Muscle of back (tissue), 11 donors: Measurements from ENCODE around the gene CEP164. TPM values are rescaled to one million over a fixed set of nuclear protein-coding genes. Genes with fewer than 3 reads are reported as not detected.

Experiments
- DNase-seq, 3 donors: peaks; one replicate each; pipeline versions ENCODE4 v3.0.0 to v3.0.0-alpha.2; 2013
- polyA plus RNA-seq, 10 donors: library from polyadenylated mRNA; unstranded; fragments of 120-200 nt; gene quantifications; one replicate each; pipeline ENCODE4 v1.2.1, GENCODE V29; 2013; ENCODE audit not compliant: insufficient read length in 10 of 10

The CEP164 gene
- polyA plus RNA-seq, 10 donors: 9.5 to 18.6 (median 13.3) TPM

DNA sequence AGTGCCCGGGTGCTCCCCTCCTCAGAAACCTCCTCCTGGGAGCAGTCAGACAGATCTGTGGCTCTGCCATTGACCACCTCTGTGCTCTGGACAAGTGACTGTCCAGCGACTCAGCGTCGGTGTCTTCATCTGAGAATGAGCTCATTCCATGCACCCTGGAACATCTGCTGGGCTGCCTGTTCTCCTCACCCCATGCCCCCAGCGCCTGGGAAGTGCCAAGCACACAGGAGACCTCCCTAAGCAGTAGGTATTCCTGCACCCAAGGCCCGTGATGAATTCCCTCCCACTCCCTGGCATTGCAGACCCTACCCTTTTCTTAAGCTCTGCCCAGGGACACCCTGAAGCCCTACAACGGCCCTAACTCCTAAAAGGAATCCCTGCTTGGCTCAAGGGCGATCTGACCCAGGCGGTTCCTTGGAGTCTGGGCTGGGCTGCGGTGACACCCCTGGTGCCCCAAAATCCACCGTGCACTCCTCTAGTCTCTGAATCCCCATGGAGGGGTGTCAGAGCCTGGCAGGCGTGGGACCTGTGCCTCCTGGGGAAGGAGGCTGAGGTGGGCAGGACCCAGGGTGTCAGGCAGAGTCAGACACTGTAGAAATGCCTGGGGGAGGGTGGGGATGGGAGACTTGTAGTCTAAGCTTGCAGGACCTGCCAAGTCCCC lies 92.0 kb downstream of the CEP164 start:
- no peak for DNase-seq

DNA sequence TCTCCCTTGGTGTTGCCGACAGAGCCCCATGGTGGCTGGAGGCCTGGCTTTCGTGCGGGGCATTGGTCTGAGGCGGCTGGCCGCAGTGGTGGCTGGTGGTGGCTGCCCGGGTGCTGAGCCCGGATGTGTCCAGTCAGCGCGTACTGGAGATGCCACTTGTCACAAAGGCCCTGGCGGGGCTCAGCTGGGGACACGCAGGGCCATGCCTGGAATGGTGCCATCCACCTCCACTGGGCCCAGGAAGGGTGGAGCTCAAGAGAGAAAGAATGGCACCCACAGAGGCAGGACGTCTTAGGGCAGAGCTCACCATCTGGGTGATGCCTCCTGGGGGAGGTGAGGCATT lies 92.5 kb downstream of the CEP164 start:
- DNase-seq: no peak

DNA sequence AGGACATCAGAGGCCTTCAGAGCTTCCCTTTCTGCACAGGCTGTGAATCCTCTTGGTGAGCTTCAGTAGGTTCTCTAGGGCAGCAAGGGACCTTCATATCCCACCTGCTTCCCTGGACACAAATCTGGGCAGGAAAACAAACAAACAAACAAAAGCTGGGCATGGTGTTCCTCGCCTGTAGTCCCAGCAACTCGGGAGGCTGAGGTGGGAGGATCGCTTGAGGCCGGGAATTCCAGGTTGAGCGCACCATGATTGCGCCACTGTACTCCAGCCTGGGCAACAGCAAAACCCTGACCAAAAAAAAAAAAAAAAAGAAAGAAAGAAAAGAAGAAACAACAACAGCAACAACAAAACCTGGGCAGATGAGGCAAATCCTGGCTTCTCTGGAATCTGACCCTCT lies 92.9 kb downstream of the CEP164 start:
- no peak for DNase-seq

DNA sequence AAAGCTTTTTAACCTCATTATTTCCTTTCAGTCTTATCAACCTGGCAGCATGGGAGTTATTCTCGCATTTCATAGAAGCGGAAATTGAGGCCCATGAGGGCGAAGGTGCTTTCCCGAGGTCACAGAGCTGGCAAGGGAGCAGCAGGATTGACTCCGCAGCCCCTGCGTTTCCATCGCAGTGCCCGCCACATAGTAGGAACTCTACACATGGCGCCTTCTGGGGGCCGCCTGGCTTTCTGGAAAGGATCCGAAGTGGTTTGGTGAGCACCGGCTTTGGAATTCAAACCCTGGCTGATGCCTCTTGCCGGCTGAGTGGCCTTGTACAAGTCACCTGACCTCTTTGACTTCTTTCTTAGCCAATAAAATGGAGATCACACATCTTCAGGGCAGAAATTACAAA lies 93.4 kb downstream of the CEP164 start:
- no peak for DNase-seq

DNA sequence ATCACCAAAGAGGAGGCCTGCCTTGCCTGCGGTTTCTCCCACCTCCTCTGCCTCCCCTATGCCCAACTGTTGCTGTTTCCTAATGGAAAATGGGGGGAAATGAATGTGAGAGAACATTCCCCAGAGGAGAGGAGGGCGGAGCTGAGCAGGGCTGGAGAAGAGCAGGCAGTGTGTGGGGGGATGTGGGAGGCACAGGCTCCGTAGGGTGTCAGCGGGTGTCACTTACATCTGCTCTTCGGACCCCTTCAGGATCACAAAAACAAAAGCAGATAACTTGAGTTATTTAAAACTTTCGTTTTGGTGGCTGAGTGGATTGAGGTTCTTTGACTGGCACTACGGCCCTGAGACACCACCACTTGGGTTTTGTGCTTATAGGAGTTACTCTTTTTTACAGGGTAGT lies 93.8 kb downstream of the CEP164 start:
- DNase-seq: no peak

DNA sequence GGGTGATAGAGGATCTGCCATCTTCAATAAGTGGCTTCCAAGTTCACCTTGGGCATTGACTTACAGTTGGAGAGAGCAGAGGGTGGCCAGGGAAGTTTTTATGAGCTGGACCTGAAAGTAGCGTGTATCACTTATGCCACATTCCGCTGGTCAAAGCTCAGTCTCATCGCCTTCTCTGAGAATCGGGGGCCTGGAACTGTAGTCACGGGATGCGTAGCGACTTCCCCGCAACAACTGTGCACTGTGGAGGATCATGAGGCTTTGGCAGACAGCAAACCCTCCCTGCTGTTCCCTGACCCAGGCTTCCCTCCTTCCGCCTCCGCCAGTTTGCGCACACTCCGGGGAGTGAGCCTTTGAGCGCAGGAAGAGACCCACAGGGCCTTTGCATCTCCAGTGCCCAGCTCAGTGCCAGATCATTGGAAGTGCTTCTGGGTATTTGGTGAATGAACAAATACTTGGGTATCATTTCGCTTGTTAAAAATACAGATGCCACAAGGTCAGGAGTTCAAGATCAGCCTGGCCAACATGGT lies 95.5 kb downstream of the CEP164 start:
- no peak for DNase-seq

DNA sequence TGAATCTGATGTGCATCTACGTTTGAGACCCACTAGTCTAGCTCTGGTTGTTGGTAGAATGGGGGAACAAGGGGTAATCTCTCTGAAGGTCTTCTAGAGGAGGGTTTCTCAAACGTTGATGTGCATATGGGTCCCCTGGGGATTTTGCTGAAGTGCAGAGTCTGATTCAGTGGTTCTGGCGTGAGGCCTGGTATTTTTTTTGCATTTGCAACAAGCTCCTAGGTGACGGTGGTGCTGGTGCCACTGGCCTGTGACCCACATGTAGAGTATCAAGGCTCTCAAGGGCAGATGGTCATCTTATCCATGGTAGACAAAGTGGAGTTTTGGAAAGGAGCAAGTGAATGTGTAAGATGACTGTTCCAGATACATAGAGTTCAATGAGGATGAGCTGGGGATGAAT lies 97.1 kb downstream of the CEP164 start:
- DNase-seq: no peak

DNA sequence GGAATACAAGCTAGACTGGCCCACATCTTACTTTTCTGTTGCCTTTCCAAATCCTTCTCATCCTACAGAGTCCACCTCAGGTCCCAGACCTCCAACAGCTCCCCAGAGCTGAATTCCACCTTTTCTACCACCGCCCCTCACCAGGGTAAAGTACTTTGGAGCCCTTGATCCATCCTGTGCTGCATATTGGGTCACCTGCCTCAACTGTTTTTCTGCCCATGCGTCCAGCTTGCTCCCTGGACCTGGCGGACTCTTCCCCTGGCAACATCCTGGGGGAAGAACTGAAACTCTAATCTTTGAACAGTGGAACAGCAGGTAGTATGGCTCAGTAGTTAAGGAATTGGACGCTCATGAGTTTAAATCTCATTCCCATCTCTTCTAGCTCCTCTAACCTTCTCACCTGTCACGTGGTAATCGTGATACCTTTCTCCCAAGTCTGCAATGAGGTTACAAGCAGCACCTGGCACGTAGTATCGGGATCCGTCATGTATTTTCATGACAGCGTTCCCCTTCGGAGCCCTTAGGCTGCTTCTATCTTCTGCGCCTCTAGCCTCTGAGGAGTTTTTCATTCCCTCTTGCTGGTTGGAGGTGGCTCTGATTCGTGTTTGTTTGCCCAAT lies 98.1 kb downstream of the CEP164 start:
- DNase-seq: no peak

DNA sequence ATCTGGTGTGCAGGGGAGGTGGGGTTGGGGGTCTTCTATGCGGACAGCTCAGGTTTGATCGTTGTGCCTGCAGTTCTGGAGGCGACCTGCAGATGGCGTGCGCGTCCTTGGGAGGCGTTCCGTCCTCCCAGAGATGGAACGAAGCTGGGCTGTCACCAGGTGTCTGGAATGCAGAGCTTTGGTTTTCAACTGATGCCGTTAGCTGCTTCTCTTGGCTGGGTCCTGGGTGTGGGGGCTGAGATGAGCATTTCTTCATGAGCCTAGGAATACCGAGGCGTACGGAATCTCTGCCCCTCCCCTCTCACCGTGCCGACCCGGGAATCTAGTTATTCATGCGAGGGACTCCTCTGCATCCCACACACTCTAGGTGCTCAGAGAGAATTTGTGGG lies 98.6 kb downstream of the CEP164 start:
- peak; percentile 29 to 73 (median 59) for DNase-seq

DNA sequence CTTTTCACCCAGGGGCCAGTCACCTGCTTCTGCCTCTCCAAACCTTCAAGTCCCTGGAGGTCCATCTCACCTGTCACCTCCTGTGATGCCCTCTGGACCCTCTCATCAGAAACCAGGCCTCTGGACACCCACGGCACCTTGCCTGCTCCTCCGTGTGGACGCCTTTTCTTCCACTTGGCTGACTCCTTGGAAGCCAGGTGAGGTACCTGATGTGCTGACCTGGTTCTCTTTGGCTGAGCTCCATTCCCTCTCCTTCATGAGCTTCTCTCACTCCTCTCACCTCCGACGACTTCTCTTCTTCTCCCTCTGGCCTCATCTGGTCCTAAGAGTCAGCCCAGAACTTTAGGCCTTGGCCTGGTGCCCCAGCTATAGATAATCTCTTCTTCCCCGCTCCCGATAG lies 99.3 kb downstream of the CEP164 start:
- DNase-seq: no peak

DNA sequence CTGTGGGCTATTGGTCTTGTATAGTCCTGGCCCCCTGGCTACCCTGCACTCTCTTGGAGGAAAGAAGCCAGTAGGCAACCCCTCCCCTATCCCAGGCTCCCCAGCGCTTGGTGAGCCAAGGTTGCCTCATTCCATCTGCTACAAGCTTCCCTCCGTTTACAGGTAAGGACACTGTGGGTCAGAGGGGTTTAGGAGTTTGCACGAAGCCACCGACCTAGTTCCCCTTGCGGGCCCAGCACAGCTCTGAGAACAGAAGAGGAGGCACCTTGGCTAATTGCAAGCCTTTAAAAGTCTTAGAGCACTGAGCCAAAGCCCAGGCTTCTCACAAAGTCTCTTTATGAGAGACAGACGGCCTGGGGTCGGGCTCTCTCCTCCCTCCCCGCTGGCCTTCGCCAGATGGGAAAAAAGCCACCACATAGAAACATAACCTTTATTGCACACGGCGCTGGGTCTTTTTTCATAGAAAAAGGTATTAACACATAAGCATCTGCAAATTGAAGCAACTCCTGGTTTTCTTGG lies 99.8 kb downstream of the CEP164 start:
- DNase-seq: no peak

DNA sequence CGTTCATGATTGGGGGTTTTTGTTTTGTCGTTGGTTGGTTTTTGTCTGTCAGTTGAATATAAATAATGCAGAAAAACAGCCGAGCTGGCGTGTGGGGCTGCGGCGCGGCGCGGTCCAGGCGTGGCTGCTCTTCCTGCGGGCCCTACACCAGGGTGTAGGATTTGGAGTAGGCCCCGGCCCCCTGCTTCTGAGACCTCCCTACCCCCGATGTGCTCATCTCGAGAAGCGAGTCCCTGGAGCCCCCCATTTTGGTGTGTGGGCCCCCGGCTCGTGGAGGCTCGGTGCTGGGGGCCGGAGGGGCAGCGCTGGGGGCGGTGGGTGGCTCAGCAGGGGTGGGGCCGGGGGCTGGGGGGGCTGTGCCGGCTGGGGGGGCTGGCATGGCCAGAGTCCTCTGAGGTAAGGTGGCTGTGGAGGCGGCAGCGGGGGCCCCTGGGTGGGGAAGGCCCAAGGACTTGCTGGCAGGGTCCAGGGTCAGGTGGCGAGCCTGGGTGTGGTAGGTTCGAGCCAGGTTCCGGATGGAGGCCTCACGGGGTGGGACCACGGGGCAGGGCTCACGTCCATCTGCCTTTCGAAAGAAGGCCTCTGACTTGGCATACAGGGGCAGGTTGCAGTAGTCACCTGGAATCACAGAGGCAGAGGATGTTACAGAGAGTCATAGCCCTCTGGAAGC lies 100.7 kb downstream of the CEP164 start:
- DNase-seq: no peak

DNA sequence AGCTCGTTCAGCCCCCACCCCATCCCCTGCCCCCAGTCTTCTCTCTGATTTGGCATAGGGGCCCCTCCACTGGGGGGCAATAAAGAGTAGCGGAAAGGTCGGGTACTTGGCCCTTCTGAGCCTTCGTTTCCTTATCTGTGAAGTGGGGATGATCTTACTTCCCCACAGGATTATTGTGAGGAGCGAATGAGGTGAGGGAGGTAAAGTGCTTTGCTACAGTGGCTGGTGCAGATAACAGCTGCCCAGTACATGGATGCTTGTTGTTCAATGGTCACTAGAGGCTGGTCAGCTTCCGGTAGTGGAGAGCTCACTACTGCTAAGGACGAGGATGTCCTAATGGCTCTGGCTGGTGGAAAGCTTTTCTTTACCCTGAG lies 101.2 kb downstream of the CEP164 start:
- DNase-seq: no peak

DNA sequence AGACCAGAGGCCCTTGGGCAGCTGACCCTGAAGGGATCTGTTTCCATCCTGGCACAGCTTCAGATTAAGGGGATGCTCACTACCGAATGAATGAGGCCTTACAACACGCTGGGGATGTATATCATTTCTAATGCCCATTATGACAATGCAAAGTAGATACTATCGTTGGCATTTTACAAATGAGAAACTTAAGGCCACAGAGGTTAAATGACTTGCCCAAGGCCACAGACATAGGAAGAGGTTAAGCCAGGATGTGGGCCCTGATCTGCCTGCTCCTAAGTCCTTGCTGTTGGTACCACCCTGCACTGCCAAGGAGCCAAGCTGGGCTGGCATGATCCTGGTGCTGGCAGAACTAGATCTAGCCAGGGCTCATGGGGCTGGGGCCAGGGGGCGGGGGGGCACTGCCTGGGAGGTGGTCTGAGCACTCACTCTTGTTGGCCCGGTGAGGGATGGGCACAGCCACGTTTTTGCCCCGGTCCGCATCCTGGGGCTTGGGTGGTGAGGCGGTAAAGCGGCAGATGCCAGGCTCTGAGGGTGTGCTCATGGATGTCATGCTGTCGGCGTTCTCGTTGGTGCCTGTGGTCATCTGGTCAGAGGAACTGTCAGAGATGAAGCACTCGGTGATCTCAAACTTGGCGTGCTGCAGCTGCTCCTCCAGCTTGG lies 102.8 kb downstream of the CEP164 start:
- DNase-seq: no peak

DNA sequence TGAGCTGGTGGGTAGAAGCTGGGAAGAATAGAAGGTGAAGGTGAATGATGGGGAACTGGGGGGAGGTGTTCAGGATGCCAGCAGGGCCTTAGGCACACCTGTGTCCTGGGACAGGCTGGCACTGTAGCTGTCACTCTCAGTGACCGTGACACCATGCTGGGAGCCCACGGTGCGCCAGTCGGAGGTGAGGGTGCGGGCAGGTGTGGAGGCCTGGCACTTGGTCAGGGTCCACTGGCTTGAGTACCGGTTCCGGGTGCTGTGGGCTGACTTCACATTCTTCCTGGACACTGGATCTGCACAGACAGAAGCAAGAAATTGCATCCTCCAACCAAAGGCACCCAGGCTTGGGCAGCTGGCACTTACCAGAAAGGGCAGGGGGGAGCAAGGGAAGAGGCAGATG lies 103.8 kb downstream of the CEP164 start:
- no peak for DNase-seq

DNA sequence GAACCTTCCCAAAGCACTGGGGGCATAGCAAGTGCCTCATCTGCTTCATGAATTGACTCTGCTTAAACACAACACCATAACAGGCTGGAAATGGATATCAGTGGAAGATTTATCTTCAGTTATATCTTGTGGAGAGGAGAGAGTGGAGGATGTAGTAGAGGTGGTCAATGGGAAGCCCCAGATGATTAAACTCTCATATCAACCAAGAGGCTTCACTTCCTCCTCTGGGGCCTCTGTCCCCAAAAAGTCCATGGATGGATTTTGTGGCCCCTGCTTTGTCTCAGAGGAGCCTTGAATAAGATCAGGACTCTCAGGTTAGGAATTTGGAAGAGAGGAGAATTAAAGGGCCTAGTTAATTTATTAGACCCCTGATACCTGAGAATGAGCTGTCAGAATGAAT lies 106.1 kb downstream of the CEP164 start:
- DNase-seq: no peak

DNA sequence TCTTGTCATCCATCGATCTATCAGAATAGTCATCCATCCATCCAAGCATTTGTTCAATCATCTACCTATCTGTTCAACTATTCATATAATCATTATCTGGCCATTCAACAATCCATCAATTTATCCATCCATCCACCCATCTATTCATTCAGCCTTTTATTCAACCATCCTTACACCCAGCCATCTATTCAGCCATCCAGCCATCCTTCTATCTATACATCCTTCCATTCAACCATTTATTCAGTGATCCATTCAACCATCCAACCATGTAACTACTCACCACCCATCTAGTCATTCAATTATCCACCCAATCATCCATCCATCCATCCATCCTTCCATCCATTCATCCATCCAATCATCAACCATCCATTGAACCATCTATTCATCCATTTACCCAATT lies 106.8 kb downstream of the CEP164 start:
- DNase-seq: no peak

DNA sequence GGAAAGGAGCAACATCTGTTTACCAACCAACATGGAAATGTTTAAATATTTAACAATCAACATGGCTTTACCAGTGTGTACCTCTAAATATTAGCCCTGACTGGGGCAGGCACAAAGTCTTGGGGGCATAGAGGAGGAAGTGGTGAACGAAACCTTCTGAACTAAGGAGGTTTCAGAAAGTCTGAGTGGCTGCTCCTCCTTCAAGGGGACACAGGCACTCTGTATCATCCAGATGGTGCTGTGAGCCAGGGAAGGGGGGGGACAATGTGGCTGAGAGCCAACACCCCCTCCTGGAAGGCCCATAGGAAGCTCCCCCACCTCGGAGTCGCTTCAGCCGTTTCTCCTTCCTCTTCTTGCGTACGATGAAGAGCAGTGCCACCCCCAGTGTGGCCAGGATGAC lies 107.7 kb downstream of the CEP164 start:
- no peak for DNase-seq

DNA sequence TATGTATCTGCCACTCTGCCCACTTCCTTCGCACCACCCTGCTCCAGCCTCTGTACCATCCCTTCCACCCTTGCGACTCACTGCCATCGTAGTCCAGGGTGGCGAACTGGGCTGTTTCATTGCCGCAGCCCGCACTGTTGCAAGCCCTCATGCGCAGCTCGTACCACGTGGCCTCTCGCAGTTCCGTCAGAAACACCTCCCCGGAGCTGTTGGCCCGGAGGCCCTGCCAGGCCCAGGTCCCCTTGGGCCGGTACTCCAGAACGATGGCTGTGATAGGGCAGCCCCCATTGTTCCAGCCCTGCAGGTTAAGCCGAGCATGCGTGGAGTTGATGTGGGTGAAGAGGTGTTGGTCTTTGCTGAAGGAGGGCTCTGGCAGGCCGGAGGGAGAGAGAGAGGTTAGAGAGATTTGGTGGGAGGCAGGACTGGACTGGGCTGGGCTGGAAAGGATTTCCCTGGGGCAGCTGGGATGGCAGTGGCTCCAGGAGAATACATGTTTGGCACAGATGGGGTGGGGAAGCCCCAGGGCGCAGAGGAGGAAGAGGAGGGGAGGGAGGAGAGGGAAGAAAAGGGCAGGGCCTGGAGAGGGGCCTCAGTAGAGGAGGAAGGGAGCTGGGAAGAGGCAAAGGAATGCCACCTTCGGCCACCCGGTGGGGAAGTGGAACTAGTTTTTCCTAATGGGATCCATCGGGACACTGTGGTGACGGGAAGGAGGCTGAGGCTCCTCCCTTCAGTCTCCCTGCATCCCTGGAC lies 109.6 kb downstream of the CEP164 start:
- DNase-seq: no peak

DNA sequence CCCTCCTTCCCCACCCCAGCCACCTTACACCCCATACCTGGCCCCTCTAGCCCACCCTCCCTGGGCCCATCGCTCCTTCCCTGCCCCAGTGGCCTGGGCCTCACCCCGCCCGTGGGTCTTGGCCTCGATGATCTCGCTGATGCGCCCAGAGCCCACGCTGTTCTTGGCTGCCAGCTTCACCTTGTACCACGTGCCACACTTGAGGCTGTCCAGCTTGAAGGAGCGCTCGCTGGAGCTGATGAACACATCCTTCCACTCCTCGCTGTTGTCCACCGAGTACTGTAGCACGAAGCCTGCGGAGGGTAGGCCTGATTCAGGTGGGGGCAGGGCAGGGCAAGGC lies 110.1 kb downstream of the CEP164 start:
- DNase-seq: no peak

DNA sequence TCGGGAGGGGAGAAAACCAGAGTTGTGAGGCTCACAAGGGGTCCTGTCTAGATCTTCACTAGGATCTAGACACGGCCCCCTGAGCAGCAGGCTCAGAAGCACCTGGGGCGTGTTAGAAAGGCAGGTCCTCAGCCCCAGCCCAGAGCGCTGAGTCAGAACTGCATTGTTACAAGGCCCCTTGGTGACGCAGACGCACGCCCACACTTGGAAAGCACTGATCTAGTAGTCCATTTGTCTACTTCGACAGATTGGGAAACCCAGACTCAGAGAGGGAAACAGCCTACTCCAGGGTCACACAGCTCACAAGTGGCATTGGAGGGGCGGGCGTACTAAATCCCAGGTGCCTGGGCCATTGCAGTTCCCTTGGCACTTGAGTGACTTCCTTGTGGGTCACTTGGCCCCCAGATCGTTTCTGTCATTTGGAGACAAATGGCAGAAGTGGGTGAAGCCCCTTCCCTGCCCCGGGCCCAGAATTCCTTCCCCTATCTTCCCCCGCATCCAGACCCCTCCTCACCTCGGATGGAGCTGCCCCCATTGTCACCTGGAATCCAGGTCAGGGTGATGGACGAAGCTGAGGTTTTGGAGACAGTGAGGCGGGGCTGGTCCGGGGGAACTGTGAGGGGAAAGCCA lies 110.8 kb downstream of the CEP164 start:
- no peak for DNase-seq

DNA sequence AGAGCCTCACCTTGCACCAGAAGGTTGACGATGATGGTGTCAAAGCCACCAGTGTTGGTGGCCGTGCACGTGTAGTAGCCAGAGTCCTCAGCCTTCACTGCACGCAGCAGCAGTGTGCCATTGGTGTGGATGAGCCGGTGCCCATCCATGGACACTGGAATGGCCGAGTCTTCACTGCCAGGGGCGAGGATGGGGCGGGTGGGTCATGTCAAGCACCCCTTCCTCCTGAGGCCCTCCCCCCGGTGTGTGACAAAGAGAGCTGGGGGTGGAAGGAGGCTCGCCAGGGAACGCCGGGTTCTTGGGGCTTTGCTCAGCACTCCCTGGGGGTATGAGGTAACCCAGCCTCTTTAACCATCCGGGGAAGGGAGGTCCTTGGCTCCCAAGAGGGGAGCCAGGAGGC lies 111.6 kb downstream of the CEP164 start:
- DNase-seq: no peak
